Measurements from ENCODE around the gene STEEP1.

Gene STEEP1

GRCh38 chrX:119573840-119574393 is 8.7 kb upstream of the STEEP1 start:
- Mint-ChIP-seq H3K27me3 (no peaks in the 10 kb centered on the region), H3K27ac (ENCODE audit: low read depth) (peak overlapping the region; percentile 80), H3K4me1 (no peaks in the 10 kb centered on the region), H3K4me3 (peak overlapping the region; percentile 80), H3K9me3 (no peaks in the 10 kb centered on the region), H3K36me3 (ENCODE audit: insufficient read depth) (peaks cover 12% of the 10 kb centered on the region)
- DNase-seq (ENCODE audit: low spot score in 2 of 2) (peak in 1 of 2 donors; percentile 9), ATAC-seq (replicated peaks; ENCODE audit: extremely low read depth, poor library complexity, severe bottlenecking) (no peak)

DNA sequence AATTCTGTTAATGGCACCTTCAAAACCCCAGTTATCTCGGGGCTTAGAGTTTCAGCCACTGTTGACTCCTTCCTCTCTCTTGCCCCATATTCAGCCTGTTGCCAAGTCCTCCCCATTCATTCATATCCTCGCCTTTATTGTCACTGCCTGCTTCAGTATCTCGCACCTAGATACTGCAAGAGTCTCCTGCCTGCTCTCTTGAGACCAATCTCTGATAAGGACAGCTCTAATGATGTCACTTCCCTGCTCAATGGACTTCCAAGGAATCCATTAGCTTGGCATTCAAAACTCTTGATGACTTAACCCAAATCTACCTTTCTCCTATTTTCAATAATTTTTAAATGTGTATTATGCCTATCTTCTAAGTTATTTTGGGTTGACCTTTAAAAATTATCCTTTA is 8.0 kb upstream of the STEEP1 start:
- Mint-ChIP-seq H3K4me1 (no peaks in the 10 kb centered on the region), H3K36me3 (ENCODE audit: insufficient read depth) (peaks cover 12% of the 10 kb centered on the region), H3K27me3 (no peaks in the 10 kb centered on the region), H3K9me3 (no peaks in the 10 kb centered on the region), H3K4me3 (peak overlapping the region; percentile 80), H3K27ac (ENCODE audit: low read depth) (no peak overlapping the region)
- ATAC-seq (replicated peaks; ENCODE audit: extremely low read depth, poor library complexity, severe bottlenecking) (no peak), DNase-seq (ENCODE audit: low spot score in 2 of 2) (no peak)

DNA sequence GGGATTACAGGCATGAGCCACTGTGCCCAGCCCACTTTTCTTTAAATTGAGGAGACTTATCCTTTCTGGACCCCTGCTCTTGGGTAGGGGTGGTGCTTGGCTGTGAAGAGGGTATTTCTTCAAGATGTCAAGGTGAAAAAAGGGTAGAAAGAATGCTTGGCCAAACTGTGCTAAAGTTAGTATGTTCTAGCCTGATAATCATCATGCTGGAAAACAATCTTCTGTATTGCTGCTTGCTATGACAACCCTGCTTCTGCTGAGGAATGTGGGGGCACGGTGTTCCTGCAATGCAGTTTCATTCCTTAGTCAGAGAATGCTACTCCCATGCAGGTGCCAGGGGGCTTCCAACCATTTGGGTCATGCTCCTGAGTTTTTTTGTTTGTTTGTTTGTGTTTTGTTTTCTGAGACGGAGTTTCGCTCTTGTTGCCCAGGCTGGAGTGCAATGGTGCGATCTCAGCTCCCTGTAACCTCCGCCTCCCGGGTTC is 5.2 kb upstream of the STEEP1 start:
- Mint-ChIP-seq H3K27ac (ENCODE audit: low read depth) (no peak overlapping the region), H3K27me3 (no peaks in the 10 kb centered on the region), H3K4me3 (no peak overlapping the region), H3K9me3 (no peaks in the 10 kb centered on the region), H3K36me3 (ENCODE audit: insufficient read depth) (peaks cover 8% of the 10 kb centered on the region), H3K4me1 (no peaks in the 10 kb centered on the region)
- ATAC-seq (replicated peaks; ENCODE audit: extremely low read depth, poor library complexity, severe bottlenecking) (no peak), DNase-seq (ENCODE audit: low spot score in 2 of 2) (no peak)

GRCh38 chrX:119552508-119552907 is 12.7 kb downstream of the STEEP1 start:
- Mint-ChIP-seq H3K27ac (ENCODE audit: low read depth) (no peak overlapping the region), H3K4me3 (no peak overlapping the region), H3K36me3 (ENCODE audit: insufficient read depth) (peaks cover 6% of the 10 kb centered on the region), H3K27me3 (no peaks in the 10 kb centered on the region), H3K9me3 (no peaks in the 10 kb centered on the region), H3K4me1 (peaks cover 16% of the 10 kb centered on the region)
- no peak for DNase-seq (ENCODE audit: low spot score in 2 of 2)
- no peak for ATAC-seq (replicated peaks; ENCODE audit: extremely low read depth, poor library complexity, severe bottlenecking)

GRCh38 chrX:119549327-119550016 is 15.7 kb downstream of the STEEP1 start:
- no peak for ATAC-seq (replicated peaks; ENCODE audit: extremely low read depth, poor library complexity, severe bottlenecking)
- no peak overlapping the region for H3K4me3 Mint-ChIP-seq
- H3K9me3 Mint-ChIP-seq: no peaks in the 10 kb centered on the region
- no peaks in the 10 kb centered on the region for H3K27me3 Mint-ChIP-seq
- no peak overlapping the region for H3K27ac Mint-ChIP-seq (ENCODE audit: low read depth)
- no peak for DNase-seq (ENCODE audit: low spot score in 2 of 2)
- H3K4me1 Mint-ChIP-seq: peaks cover 6% of the 10 kb centered on the region
- no peaks in the 10 kb centered on the region for H3K36me3 Mint-ChIP-seq (ENCODE audit: insufficient read depth)

- H3K36me3 Mint-ChIP-seq (ENCODE audit: insufficient read depth): peaks cover 30% of the 10 kb centered on the region
- H3K4me1 Mint-ChIP-seq: no peaks in the 10 kb centered on the region
- no peaks in the 10 kb centered on the region for H3K27me3 Mint-ChIP-seq
- no peak for DNase-seq (ENCODE audit: low spot score in 2 of 2)
- ATAC-seq (replicated peaks; ENCODE audit: extremely low read depth, poor library complexity, severe bottlenecking): no peak
- no peak overlapping the region for H3K4me3 Mint-ChIP-seq
- no peaks in the 10 kb centered on the region for H3K9me3 Mint-ChIP-seq
- no peak overlapping the region for H3K27ac Mint-ChIP-seq (ENCODE audit: low read depth)
Measured at GRCh38 chrX:119541188-119541587, 24.0 kb downstream of the STEEP1 start.

- no peak for DNase-seq (ENCODE audit: low spot score in 2 of 2)
- ATAC-seq (replicated peaks; ENCODE audit: extremely low read depth, poor library complexity, severe bottlenecking): no peak
- H3K36me3 Mint-ChIP-seq (ENCODE audit: insufficient read depth): peaks cover 40% of the 10 kb centered on the region
- no peaks in the 10 kb centered on the region for H3K9me3 Mint-ChIP-seq
- no peaks in the 10 kb centered on the region for H3K4me1 Mint-ChIP-seq
- H3K4me3 Mint-ChIP-seq: no peak overlapping the region
- no peaks in the 10 kb centered on the region for H3K27me3 Mint-ChIP-seq
- no peak overlapping the region for H3K27ac Mint-ChIP-seq (ENCODE audit: low read depth)
Measured at GRCh38 chrX:119539872-119540271, 25.3 kb downstream of the STEEP1 start.

DNA sequence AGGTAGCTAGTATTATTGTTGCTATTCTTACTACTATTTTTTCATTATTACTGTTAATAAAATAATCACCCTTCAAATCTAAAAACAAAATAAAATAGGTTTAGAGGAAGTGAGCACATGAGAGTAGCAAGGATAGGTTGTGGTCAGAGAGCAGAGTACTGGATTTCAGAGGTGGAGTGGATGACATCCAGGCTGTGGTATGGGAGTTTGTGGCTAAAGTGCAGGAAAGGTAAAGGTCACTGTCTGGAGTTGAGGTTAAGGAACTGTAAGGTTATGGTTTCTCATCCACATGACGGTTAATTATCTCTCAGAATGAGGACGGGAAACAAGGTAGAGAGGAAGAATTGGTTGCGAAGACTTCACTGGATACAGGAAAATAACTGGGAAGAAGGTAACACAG is 27.7 kb downstream of the STEEP1 start:
- Mint-ChIP-seq H3K27me3 (no peaks in the 10 kb centered on the region), H3K27ac (ENCODE audit: low read depth) (no peak overlapping the region), H3K9me3 (no peaks in the 10 kb centered on the region), H3K36me3 (ENCODE audit: insufficient read depth) (peaks cover 40% of the 10 kb centered on the region), H3K4me1 (no peaks in the 10 kb centered on the region), H3K4me3 (peak overlapping the region; percentile 38)
- ATAC-seq (replicated peaks; ENCODE audit: extremely low read depth, poor library complexity, severe bottlenecking) (no peak), DNase-seq (ENCODE audit: low spot score in 2 of 2) (no peak)

DNA sequence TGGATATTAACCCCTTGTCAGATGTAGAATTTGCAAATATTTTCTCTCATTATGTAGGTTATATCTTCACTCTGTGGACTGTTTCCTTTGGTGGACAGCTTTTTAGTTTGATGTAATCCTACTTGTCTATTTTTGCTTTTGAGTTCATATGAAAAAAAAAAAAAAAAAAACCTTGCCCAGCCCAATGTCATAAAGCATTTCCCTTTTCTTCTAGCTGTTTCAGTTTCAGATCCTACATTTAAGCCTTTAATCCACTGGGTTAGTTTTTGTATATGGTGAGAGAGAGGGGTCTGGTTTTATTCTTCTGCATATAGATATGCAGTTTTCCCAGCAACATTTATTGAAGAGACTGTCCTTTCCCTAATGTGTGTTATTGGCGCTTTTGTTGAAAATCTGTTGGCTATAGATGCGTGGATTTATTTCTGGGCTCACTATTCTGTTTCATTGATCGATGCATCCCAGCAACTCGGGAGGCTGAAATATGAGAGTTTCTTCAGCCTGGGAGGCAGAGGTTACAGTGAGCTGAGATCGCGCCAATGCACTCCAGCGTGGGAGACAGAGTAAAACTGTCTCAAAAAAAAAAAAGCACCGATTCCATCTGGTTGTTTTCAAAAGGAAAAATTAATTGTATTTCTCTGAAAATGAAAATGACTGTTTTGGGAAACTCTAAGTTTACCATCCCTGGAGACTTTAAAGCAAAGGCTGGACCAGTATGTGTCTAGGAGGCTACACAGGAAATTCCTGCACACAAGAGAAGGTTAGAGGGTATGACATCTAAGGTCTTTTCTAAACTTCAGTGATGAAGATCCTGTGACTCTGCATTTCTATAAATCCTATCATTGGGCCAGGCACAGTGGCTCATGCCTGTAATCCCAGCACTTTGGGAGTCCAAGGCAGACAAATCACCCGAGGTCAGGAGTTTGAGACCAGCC is 35.6 kb downstream of the STEEP1 start:
- Mint-ChIP-seq H3K4me1 (no peaks in the 10 kb centered on the region), H3K27ac (ENCODE audit: low read depth) (no peak overlapping the region), H3K4me3 (no peak overlapping the region), H3K9me3 (no peaks in the 10 kb centered on the region), H3K27me3 (no peaks in the 10 kb centered on the region), H3K36me3 (ENCODE audit: insufficient read depth) (peaks cover 18% of the 10 kb centered on the region)
- DNase-seq (ENCODE audit: low spot score in 2 of 2) (no peak), ATAC-seq (replicated peaks; ENCODE audit: extremely low read depth, poor library complexity, severe bottlenecking) (no peak)

DNA sequence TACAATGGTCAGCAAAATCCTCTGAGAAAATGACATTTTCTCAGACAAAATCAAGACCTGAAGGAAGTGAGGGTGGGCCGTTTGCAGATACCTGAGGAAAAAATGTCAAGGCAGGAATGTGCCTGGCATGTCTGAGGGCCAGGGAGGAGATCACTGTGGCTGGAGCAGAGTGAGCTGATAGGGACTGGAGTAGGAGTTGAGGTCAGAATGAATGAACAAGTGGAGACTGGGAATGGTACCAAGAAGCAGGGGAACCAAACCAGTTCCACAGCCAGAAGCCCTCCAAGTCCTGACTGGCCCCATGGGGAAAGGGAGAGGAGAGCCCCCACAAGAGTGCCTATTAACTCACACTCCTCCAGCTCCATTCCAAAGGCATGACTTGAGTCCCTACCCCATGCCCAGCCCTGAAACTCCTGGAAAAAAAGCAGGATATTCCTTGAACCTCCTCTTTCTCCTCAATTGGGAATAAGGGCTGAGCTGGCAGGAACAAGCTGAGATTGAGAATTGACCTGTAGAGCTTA is 41.5 kb downstream of the STEEP1 start:
- no peaks in the 10 kb centered on the region for H3K4me1 Mint-ChIP-seq
- no peak for DNase-seq (ENCODE audit: low spot score in 2 of 2)
- H3K27me3 Mint-ChIP-seq: no peaks in the 10 kb centered on the region
- H3K4me3 Mint-ChIP-seq: no peak overlapping the region
- ATAC-seq (replicated peaks; ENCODE audit: extremely low read depth, poor library complexity, severe bottlenecking): no peak
- no peak overlapping the region for H3K27ac Mint-ChIP-seq (ENCODE audit: low read depth)
- H3K36me3 Mint-ChIP-seq (ENCODE audit: insufficient read depth): peaks cover 10% of the 10 kb centered on the region
- no peaks in the 10 kb centered on the region for H3K9me3 Mint-ChIP-seq

DNA sequence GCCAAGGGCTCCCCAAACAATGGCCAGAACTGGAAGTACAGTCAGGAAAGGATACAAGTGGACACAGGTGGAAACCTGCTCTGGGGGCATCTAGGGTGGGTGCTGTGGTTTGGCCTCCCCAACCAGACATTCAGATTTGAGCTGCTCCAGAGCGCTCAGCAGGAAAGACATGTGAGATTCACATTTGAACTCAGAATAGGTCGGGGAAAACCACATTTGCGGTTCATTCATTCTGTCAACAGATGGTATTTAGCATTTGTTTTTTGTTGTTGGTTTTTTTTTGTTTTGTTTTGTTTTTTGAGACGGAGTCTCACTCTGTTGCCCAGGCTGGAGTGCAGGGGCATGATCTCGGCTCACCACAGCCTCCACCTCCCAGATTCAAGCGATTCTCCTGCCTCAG is 44.0 kb downstream of the STEEP1 start:
- Mint-ChIP-seq H3K36me3 (ENCODE audit: insufficient read depth) (peaks cover 8% of the 10 kb centered on the region), H3K4me1 (peaks cover 4% of the 10 kb centered on the region), H3K9me3 (no peaks in the 10 kb centered on the region), H3K4me3 (no peak overlapping the region), H3K27me3 (no peaks in the 10 kb centered on the region), H3K27ac (ENCODE audit: low read depth) (no peak overlapping the region)
- DNase-seq (ENCODE audit: low spot score in 2 of 2): no peak
- ATAC-seq (replicated peaks; ENCODE audit: extremely low read depth, poor library complexity, severe bottlenecking): no peak

DNA sequence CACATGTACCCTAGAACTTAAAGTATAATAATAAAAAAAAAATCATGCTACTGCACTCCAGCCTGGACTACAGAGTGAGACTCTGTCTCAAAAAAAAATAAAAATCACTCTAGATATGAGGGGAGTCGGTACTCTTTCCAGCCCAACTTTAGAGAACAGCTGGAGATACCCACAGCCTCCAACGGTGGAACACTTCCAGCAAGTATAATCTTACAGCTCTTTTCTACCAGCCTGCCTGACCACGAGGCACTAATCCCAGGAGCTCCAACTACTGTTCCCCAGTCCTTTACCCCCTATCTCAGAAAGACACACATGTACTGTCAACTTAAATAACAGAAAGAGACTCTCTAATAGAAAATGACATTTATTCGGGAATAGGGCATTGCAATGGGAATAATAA is 46.8 kb downstream of the STEEP1 start:
- DNase-seq (ENCODE audit: low spot score in 2 of 2): no peak
- no peak overlapping the region for H3K27ac Mint-ChIP-seq (ENCODE audit: low read depth)
- peaks cover 5% of the 10 kb centered on the region for H3K4me1 Mint-ChIP-seq
- H3K4me3 Mint-ChIP-seq: no peak overlapping the region
- H3K36me3 Mint-ChIP-seq (ENCODE audit: insufficient read depth): peaks cover 4% of the 10 kb centered on the region
- H3K27me3 Mint-ChIP-seq: no peaks in the 10 kb centered on the region
- no peaks in the 10 kb centered on the region for H3K9me3 Mint-ChIP-seq
- no peak for ATAC-seq (replicated peaks; ENCODE audit: extremely low read depth, poor library complexity, severe bottlenecking)

Measured in central memory CD8-positive, alpha-beta T cell (primary cell).